Ovary (tissue), 9 donors: Measurements from ENCODE around the gene WDR82. TPM values are rescaled to one million over a fixed set of nuclear protein-coding genes. Genes with fewer than 3 reads are reported as not detected.

Source experiments
- DNase-seq, 5 donors: peaks; one replicate each; pipeline ENCODE4 v3.0.0-alpha.2; 2019 to 2020
- H3K27ac ChIP-seq, 2 donors: fragments of 200-600 bp; one replicate each; pipeline versions ENCODE4 v1.5.1 to v1.8.0; 2019 to 2022
- H3K27me3 ChIP-seq: fragments of 200-600 bp; one replicate; pipeline ENCODE4 v1.8.0; 2022
- H3K36me3 ChIP-seq: fragments of 200-600 bp; sonication (generic); one replicate; pipeline ENCODE4 v1.5.1; 2019
- H3K4me1 ChIP-seq: one replicate; pipeline ENCODE4 v1.8.1; 2013; ENCODE audit warnings: mild to moderate bottlenecking, moderate library complexity; ENCODE audit not compliant: insufficient read depth
- H3K4me3 ChIP-seq: fragments of 200-600 bp; sonication (generic); one replicate; pipeline ENCODE4 v1.5.1; 2017
- H3K9me3 ChIP-seq, 2 donors: fragments of 200-600 bp in 1 of 2; sonication (generic) in 1 of 2; one replicate each; pipeline versions ENCODE4 v1.5.1 to v1.8.1; 2013 to 2019; ENCODE audit warnings: mild to moderate bottlenecking in 1 of 2, moderate library complexity in 1 of 2
- CTCF ChIP-seq, 3 donors: fragments of 450-650 bp in 2 of 3; fragments of 200-600 bp in 1 of 3; IDR thresholded peaks; one replicate each; pipeline versions ENCODE4 v1.5.1 to v1.8.0; 2016 to 2022; ENCODE audit warnings: antibody characterized with exemption in 3 of 3, mild to moderate bottlenecking in 1 of 3
- EP300 ChIP-seq: sonication (generic); formaldehyde crosslinking; IDR thresholded peaks from one replicate; pipeline ENCODE4 v1.6.1; 2017; ENCODE audit warnings: antibody characterized with exemption
- POLR2A ChIP-seq: fragments of 450-650 bp; IDR thresholded peaks from one replicate; pipeline ENCODE4 v1.6.1; 2017; ENCODE audit warnings: antibody characterized with exemption, mild to moderate bottlenecking, moderate library complexity
- WGBS, 3 donors: extraction: QIAGEN DNeasy Blood & Tissue Kit in 1 of 3; methylation state at CpG; one replicate each; pipeline versions ENCODE4 v1.1.5 to v1.1.7; 2013 to 2017; 5-methylcytosine and 5-hydroxymethylcytosine counted together
- intact Hi-C, 4 donors: fragments of 100-400 bp; cut with DNase I; formaldehyde crosslinking; loops; one replicate each; pipeline versions ENCODE4 v1.11.0 to v1.15.1; 2022 to 2023
- polyA plus RNA-seq, 2 donors: library from polyadenylated mRNA; stranded (reverse); fragments of 200-250 nt in 1 of 2; fragments of 350-450 nt in 1 of 2; fragmentation: Illumina TruSeq in 1 of 2; extraction: RNeasy Lipid Tissue Mini Kit (QIAGEN cat#74804) in 1 of 2; gene quantifications; one replicate each; pipeline ENCODE4 v1.2.3, GENCODE V29; 2013 to 2014
- total RNA-seq, 7 donors: library from RNA; depleted of rRNA in 2 of 7; stranded (reverse); fragments of >200 nt in 2 of 7; fragmentation: NEBNext Ultra II Directional in 3 of 7; extraction: Animal tissue kit (Norgen Biotek cat#: 25700) in 3 of 7; gene quantifications; one replicate each; pipeline versions ENCODE4 v1.1.0 to v1.2.4, GENCODE V29; 2016 to 2023
- donor health status: DM: no; HTN: no; CAD: no; lungs with moderate emphysema.
- donor health status: DM: no; HTN: no; CAD: no.
- donor health status: Bipolar disorder and iron deficiency.
- donor health status: DM: yes; HTN: yes; CAD: no.
- donor health status: DM: no; HTN: no; CAD: no.
- donor health status: DM: yes; HTN: yes; CAD: no.

WDR82 gene
- total and polyA plus RNA-seq, 9 donors = 36.4 to 110 (median 95.2) TPM

- Histone ChIP-seq H3K9me3 (no peaks in the 10 kb centered on the region), H3K4me3 (no peak overlapping the region), H3K36me3 (no peaks in the 10 kb centered on the region), H3K27ac (no peak overlapping the region), H3K4me1 (no peaks in the 10 kb centered on the region), H3K27me3 (no peaks in the 10 kb centered on the region)
- TF ChIP-seq CTCF (IDR thresholded peaks at IDR 0.05) = no peak
- TF ChIP-seq POLR2A = no peak
- no peak for TF ChIP-seq EP300
- intact Hi-C loops = no loop called here
- WGBS, 3 donors = 93 to 95% (median 95%) methylated on average over 9 of the region's 9 CpGs
- DNase-seq = no peak
Measured at GRCh38 chr3:52324676-52325075, 46.2 kb upstream of the WDR82 start.

- no peak for DNase-seq
- no peak overlapping the region for H3K27ac ChIP-seq
- WGBS, 3 donors = 39 to 70% (median 45%) methylated on average over 10 to 11 of the region's 11 CpGs
- no peaks in the 10 kb centered on the region for H3K4me1 ChIP-seq
- H3K36me3 ChIP-seq = no peaks in the 10 kb centered on the region
- H3K4me3 ChIP-seq = no peak overlapping the region
- TF ChIP-seq EP300 = no peak
- no peak for TF ChIP-seq POLR2A
- TF ChIP-seq CTCF (IDR thresholded peaks at IDR 0.05) = no peak
- H3K9me3 ChIP-seq = no peaks in the 10 kb centered on the region
- H3K27me3 ChIP-seq = no peaks in the 10 kb centered on the region
- intact Hi-C loops = no loop called here
Measured at GRCh38 chr3:52323526-52324295, 45.3 kb upstream of the WDR82 start.

GRCh38 chr3:52322466-52322865, 44.0 kb upstream of the WDR82 start:
- no peak overlapping the region for H3K4me3 ChIP-seq
- H3K4me1 ChIP-seq = no peaks in the 10 kb centered on the region
- intact Hi-C loops = no loop called here
- no peak overlapping the region for H3K27ac ChIP-seq
- TF ChIP-seq CTCF (IDR thresholded peaks at IDR 0.05) (no peak), POLR2A (no peak), EP300 (no peak)
- 84 to 91% (median 86%) methylated on average over 7 of the region's 7 CpGs for WGBS, 3 donors
- H3K27me3 ChIP-seq = no peaks in the 10 kb centered on the region
- H3K36me3 ChIP-seq = no peaks in the 10 kb centered on the region
- no peaks in the 10 kb centered on the region for H3K9me3 ChIP-seq
- DNase-seq = no peak

GRCh38 chr3:52321481-52321880, 43.0 kb upstream of the WDR82 start:
- Histone ChIP-seq H3K4me3 (no peak overlapping the region), H3K9me3 (no peaks in the 10 kb centered on the region), H3K27ac (no peak overlapping the region), H3K4me1 (peaks cover 2% of the 10 kb centered on the region), H3K27me3 (no peaks in the 10 kb centered on the region), H3K36me3 (no peaks in the 10 kb centered on the region)
- TF ChIP-seq EP300 (no peak), POLR2A (no peak), CTCF (IDR thresholded peaks at IDR 0.05) (no peak)
- no peak for DNase-seq
- 79 to 84% (median 82%) methylated on average over 5 of the region's 5 CpGs for WGBS, 3 donors
- intact Hi-C loops = no loop called here
